Keratinocyte (primary cell): ENCODE data around the gene WNT9B. TPM values are rescaled to one million over a fixed set of nuclear protein-coding genes. Genes with fewer than 3 reads are reported as not detected.

Experiments used
- DNase-seq: peaks from one replicate; pipeline ENCODE4 v3.0.0-alpha.2; 2011; ENCODE audit warnings: low read depth, missing footprints, low spot score
- FAIRE-seq: peaks from 2 replicates; lab custom pipeline; 2011; peaks lifted over from hg19 to GRCh38; lab: Jason Lieb, UNC
- H2AFZ ChIP-seq: 2 replicates; pipeline ENCODE4 v1.6.0; 2012; ENCODE audit warnings: low read length, control low read depth, inconsistent platforms; ENCODE audit not compliant: control insufficient read depth
- H3K27ac ChIP-seq: 2 replicates; pipeline ENCODE4 v1.5.1; 2011; ENCODE audit warnings: low read length; ENCODE audit not compliant: control insufficient read depth, insufficient read depth
- H3K27me3 ChIP-seq: 3 replicates; pipeline ENCODE4 v1.6.0; 2011; ENCODE audit warnings: low read length; ENCODE audit not compliant: control insufficient read depth, insufficient read depth; ENCODE audit errors: extremely low read depth
- H3K36me3 ChIP-seq, 2 experiments: 2 replicates in 1 of 2; 3 replicates in 1 of 2; pipeline ENCODE4 v1.5.1; 2011; ENCODE audit warnings: low read length in 2 of 2, mild to moderate bottlenecking in 1 of 2; ENCODE audit not compliant: control insufficient read depth in 2 of 2, insufficient read depth in 2 of 2; ENCODE audit errors: extremely low read depth in 1 of 2
- H3K4me1 ChIP-seq: 3 replicates; pipeline ENCODE4 v1.5.1; 2011; ENCODE audit warnings: low read length; ENCODE audit not compliant: control insufficient read depth, insufficient read depth; ENCODE audit errors: extremely low read depth
- H3K4me2 ChIP-seq: 3 replicates; pipeline ENCODE4 v1.6.0; 2011; ENCODE audit warnings: low read depth, low read length; ENCODE audit not compliant: control insufficient read depth, insufficient read depth; ENCODE audit errors: extremely low read depth
- H3K4me3 ChIP-seq, 3 experiments: fragments of 200-600 bp in 1 of 3; sonication (generic) in 1 of 3; 2 replicates in 2 of 3; 3 replicates in 1 of 3; pipeline ENCODE4 v1.5.1; 2011 to 2016; ENCODE audit warnings: low read length in 3 of 3, mild to moderate bottlenecking in 3 of 3, control low read depth in 2 of 3, inconsistent platforms in 1 of 3, low read depth in 1 of 3, mixed read lengths in 1 of 3, mixed run types in 1 of 3, moderate library complexity in 1 of 3; ENCODE audit not compliant: control insufficient read depth in 2 of 3, insufficient read depth in 2 of 3; ENCODE audit errors: extremely low read depth in 1 of 3
- H3K79me2 ChIP-seq: 2 replicates; pipeline ENCODE4 v1.6.0; 2012; ENCODE audit warnings: low read length; ENCODE audit not compliant: control insufficient read depth, insufficient read depth
- H3K9ac ChIP-seq: 3 replicates; pipeline ENCODE4 v1.6.0; 2011; ENCODE audit warnings: low read length; ENCODE audit not compliant: control insufficient read depth, insufficient read depth; ENCODE audit errors: extremely low read depth
- H3K9me1 ChIP-seq: 3 replicates; pipeline ENCODE4 v1.6.0; 2011; ENCODE audit warnings: low read length; ENCODE audit not compliant: control insufficient read depth, insufficient read depth; ENCODE audit errors: extremely low read depth
- H3K9me3 ChIP-seq: 2 replicates; pipeline ENCODE4 v1.5.1; 2012; ENCODE audit warnings: low read depth, low read length; ENCODE audit not compliant: control insufficient read depth
- H4K20me1 ChIP-seq: 3 replicates; pipeline ENCODE4 v1.6.0; 2011; ENCODE audit warnings: low read length; ENCODE audit not compliant: control insufficient read depth, insufficient read depth; ENCODE audit errors: extremely low read depth
- EZH2 ChIP-seq: IDR thresholded peaks from one replicate; pipeline ENCODE4 v1.6.1; 2012; ENCODE audit warnings: inconsistent platforms, mild to moderate bottlenecking, low read length, moderate library complexity
- dilution Hi-C: fragments of 300-500 bp; cut with MboI; formaldehyde crosslinking; loops from one replicate; pipeline ENCODE4 v1.7.0; 2020; ENCODE audit warnings: low sequenced_read_pairs; ENCODE audit not compliant: extremely low pct_ligation_motif_present
- polyA plus RNA-seq, 5 experiments: library from polyadenylated mRNA; depleted of rRNA in 3 of 5; stranded (reverse) in 3 of 5; stranded (forward) in 1 of 5; unstranded in 1 of 5; fragments of >200 nt; gene quantifications; 1 replicate in 1 of 5; 2 replicates in 3 of 5; 3 replicates in 1 of 5; pipeline versions ENCODE4 v1.2.1 to v1.2.3, GENCODE V29; 2011 to 2012; ENCODE audit warnings: missing spikeins in 2 of 5, low read depth in 1 of 5, low replicate concordance in 1 of 5
- TF ChIP-seq, protein P1 (sequence below), 3 experiments: IDR thresholded peaks in 1 of 3; conservative IDR thresholded peaks in 1 of 3; optimal IDR thresholded peaks in 1 of 3; 2 replicates in 2 of 3; 3 replicates in 1 of 3; pipeline versions ENCODE3 to v1.5.1; 2011; ENCODE audit warnings: low read length in 3 of 3, mild to moderate bottlenecking in 3 of 3, moderate library complexity in 2 of 3, control low read depth in 1 of 3, inconsistent platforms in 1 of 3; ENCODE audit not compliant: insufficient read depth in 2 of 3; ENCODE audit errors: extremely low read depth in 1 of 3

Gene WNT9B
- polyA plus RNA-seq, 1 donor (not counting 4 experiments of a cell fraction or from before 2014, with no cell fraction given): not detected

- H2AFZ ChIP-seq: no peak overlapping the region
- no peak for FAIRE-seq
- dilution Hi-C loops: no loop called here
Measured at GRCh38 chr17:46878055-46878454, 26.7 kb downstream of the WNT9B start.

GRCh38 chr17:46879101-46879500, 27.7 kb downstream of the WNT9B start:
- dilution Hi-C loops: no loop called here
- H3K9me1 ChIP-seq: no peaks in the 10 kb centered on the region
- no peaks in the 10 kb centered on the region for H4K20me1 ChIP-seq
- H3K4me2 ChIP-seq: no peak overlapping the region
- H3K79me2 ChIP-seq: no peaks in the 10 kb centered on the region
- H3K36me3 ChIP-seq: no peaks in the 10 kb centered on the region
- no peak for TF ChIP-seq EZH2
- TF ChIP-seq, protein P1, sequence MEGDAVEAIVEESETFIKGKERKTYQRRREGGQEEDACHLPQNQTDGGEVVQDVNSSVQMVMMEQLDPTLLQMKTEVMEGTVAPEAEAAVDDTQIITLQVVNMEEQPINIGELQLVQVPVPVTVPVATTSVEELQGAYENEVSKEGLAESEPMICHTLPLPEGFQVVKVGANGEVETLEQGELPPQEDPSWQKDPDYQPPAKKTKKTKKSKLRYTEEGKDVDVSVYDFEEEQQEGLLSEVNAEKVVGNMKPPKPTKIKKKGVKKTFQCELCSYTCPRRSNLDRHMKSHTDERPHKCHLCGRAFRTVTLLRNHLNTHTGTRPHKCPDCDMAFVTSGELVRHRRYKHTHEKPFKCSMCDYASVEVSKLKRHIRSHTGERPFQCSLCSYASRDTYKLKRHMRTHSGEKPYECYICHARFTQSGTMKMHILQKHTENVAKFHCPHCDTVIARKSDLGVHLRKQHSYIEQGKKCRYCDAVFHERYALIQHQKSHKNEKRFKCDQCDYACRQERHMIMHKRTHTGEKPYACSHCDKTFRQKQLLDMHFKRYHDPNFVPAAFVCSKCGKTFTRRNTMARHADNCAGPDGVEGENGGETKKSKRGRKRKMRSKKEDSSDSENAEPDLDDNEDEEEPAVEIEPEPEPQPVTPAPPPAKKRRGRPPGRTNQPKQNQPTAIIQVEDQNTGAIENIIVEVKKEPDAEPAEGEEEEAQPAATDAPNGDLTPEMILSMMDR (optimal IDR thresholded peaks at IDR 0.05 in 1 of 3, IDR thresholded peaks at IDR 0.05 in 1 of 3, conservative IDR thresholded peaks at IDR 0.05 in 1 of 3; ENCODE audit: extremely low read depth in 1 of 3, insufficient read depth in 2 of 3, low read length in 3 of 3): no peak
- H3K4me3 ChIP-seq: no peak overlapping the region
- no peak for FAIRE-seq
- H3K9ac ChIP-seq: no peak overlapping the region
- no peaks in the 10 kb centered on the region for H3K4me1 ChIP-seq
- peaks cover 6% of the 10 kb centered on the region for H3K27me3 ChIP-seq
- H3K27ac ChIP-seq: no peak overlapping the region
- no peak overlapping the region for H2AFZ ChIP-seq
- no peaks in the 10 kb centered on the region for H3K9me3 ChIP-seq
- no peak for DNase-seq

More at GRCh38 chr17:46878055-46878454, 26.7 kb downstream of the WNT9B start:
- Histone ChIP-seq H3K4me1 (no peaks in the 10 kb centered on the region), H3K4me2 (no peak overlapping the region), H3K9me1 (no peaks in the 10 kb centered on the region), H3K79me2 (no peaks in the 10 kb centered on the region), H3K27me3 (no peaks in the 10 kb centered on the region), H3K36me3 (no peaks in the 10 kb centered on the region), H3K27ac (no peak overlapping the region), H3K9ac (no peak overlapping the region), H4K20me1 (no peaks in the 10 kb centered on the region), H3K4me3 (no peak overlapping the region), H3K9me3 (no peaks in the 10 kb centered on the region)
- TF ChIP-seq, protein P1 (optimal IDR thresholded peaks at IDR 0.05 in 1 of 3, IDR thresholded peaks at IDR 0.05 in 1 of 3, conservative IDR thresholded peaks at IDR 0.05 in 1 of 3; ENCODE audit: extremely low read depth in 1 of 3, insufficient read depth in 2 of 3, low read length in 3 of 3): no peak
- TF ChIP-seq EZH2: no peak
- DNase-seq: no peak
